ENCODE results near the gene CCDC92.
"Not testable (repeated sequence)": the region's sequence is repeated elsewhere in the genome, so short reads cannot be mapped to it uniquely, and the experiment has no call there.

CCDC92 gene

GRCh38 chr12:123936471-123936870 is 36.2 kb downstream of the CCDC92 start:
- no peak for DNase-seq

- no peak for DNase-seq
Observed at GRCh38 chr12:123935956-123936355, 36.7 kb downstream of the CCDC92 start.

- DNase-seq: no peak
Observed at GRCh38 chr12:123934829-123935228, 37.8 kb downstream of the CCDC92 start.

GRCh38 chr12:123934016-123934620 is 38.5 kb downstream of the CCDC92 start:
- DNase-seq: no peak

GRCh38 chr12:123933214-123933613 is 39.4 kb downstream of the CCDC92 start:
- DNase-seq: no peak

GRCh38 chr12:123931686-123932321 is 40.8 kb downstream of the CCDC92 start:
- DNase-seq: peak; percentile 33

GRCh38 chr12:123929946-123930583 is 42.6 kb downstream of the CCDC92 start:
- no peak for DNase-seq

- DNase-seq: no peak
Observed at GRCh38 chr12:123928897-123929296, 43.7 kb downstream of the CCDC92 start.

GRCh38 chr12:123928274-123928865 is 44.3 kb downstream of the CCDC92 start:
- no peak for DNase-seq

- DNase-seq: no peak
Observed at GRCh38 chr12:123924539-123924938, 48.1 kb downstream of the CCDC92 start.

- DNase-seq: no peak
Observed at GRCh38 chr12:123923927-123924326, 48.7 kb downstream of the CCDC92 start.

- DNase-seq: no peak
Observed at GRCh38 chr12:123923038-123923437, 49.6 kb downstream of the CCDC92 start.

- no peak for DNase-seq
Observed at GRCh38 chr12:123919980-123920360, 52.7 kb downstream of the CCDC92 start.

GRCh38 chr12:123917337-123917850 is 55.2 kb downstream of the CCDC92 start:
- no peak for DNase-seq

GRCh38 chr12:123916729-123917128 is 55.9 kb downstream of the CCDC92 start:
- DNase-seq: peak; percentile 75

- DNase-seq: no peak
Observed at GRCh38 chr12:123914726-123915333, 57.8 kb downstream of the CCDC92 start.

GRCh38 chr12:123912415-123913380 is 59.9 kb downstream of the CCDC92 start:
- DNase-seq: peak; percentile 19

GRCh38 chr12:123911672-123912409 is 60.8 kb downstream of the CCDC92 start:
- not testable (repeated sequence) for DNase-seq

- peak; percentile 9 for DNase-seq
Observed at GRCh38 chr12:123910761-123911193, 61.9 kb downstream of the CCDC92 start.

- DNase-seq: no peak
Observed at GRCh38 chr12:123910057-123910456, 62.6 kb downstream of the CCDC92 start.

Data from stimulated activated CD4-positive, alpha-beta T cell treated with anti-CD3 and anti-CD28 coated beads, Interleukin-1b, Interleukin-23, amount 100 ng/mL, for 48 hours (primary cell).